ENCODE data around the gene USP28.
A peak's percentile ranks its signal among the peaks of the same experiment; 100 is the strongest.
"Not testable (repeated sequence)": the region's sequence is repeated elsewhere in the genome, so short reads cannot be mapped to it uniquely, and the experiment has no call there.

The USP28 gene

GRCh38 chr11:113829751-113830150, 45.6 kb downstream of the USP28 start:
- no peak for DNase-seq

GRCh38 chr11:113828191-113828590, 47.2 kb downstream of the USP28 start:
- no peak for DNase-seq

GRCh38 chr11:113827477-113827876, 47.9 kb downstream of the USP28 start:
- DNase-seq = no peak

GRCh38 chr11:113818426-113818825, 56.9 kb downstream of the USP28 start:
- DNase-seq = no peak

GRCh38 chr11:113817626-113818025, 57.7 kb downstream of the USP28 start:
- no peak for DNase-seq

GRCh38 chr11:113817162-113817561, 58.2 kb downstream of the USP28 start:
- no peak for DNase-seq

- DNase-seq = no peak
Measured at GRCh38 chr11:113814181-113814580, 61.2 kb downstream of the USP28 start.

GRCh38 chr11:113808931-113809330, 66.4 kb downstream of the USP28 start:
- no peak for DNase-seq

GRCh38 chr11:113806406-113806805, 69.0 kb downstream of the USP28 start:
- no peak for DNase-seq

- no peak for DNase-seq
Measured at GRCh38 chr11:113805640-113806039, 69.7 kb downstream of the USP28 start.

GRCh38 chr11:113802621-113803020, 72.8 kb downstream of the USP28 start:
- DNase-seq = no peak

- no peak for DNase-seq
Measured at GRCh38 chr11:113796663-113797259, 78.6 kb downstream of the USP28 start.

- no peak for DNase-seq
Measured at GRCh38 chr11:113789675-113790320, 85.6 kb downstream of the USP28 start.

- not testable (repeated sequence) for DNase-seq
Measured at GRCh38 chr11:113789016-113789415, 86.4 kb downstream of the USP28 start.

GRCh38 chr11:113782134-113782533, 93.2 kb downstream of the USP28 start:
- no peak for DNase-seq

GRCh38 chr11:113781682-113782081, 93.7 kb downstream of the USP28 start:
- DNase-seq = no peak

- no peak for DNase-seq
Measured at GRCh38 chr11:113779496-113779895, 95.9 kb downstream of the USP28 start, which contains the start of gene CLDN25. Gene CLDN25, plus strand, starts transcription at chr11:113779796. Its CDS starts 0 bp downstream, at chr11:113779796.

- no peak for DNase-seq
Measured at GRCh38 chr11:113778111-113778910, 97.1 kb downstream of the USP28 start.

- DNase-seq = no peak
Measured at GRCh38 chr11:113774174-113774503, 101.2 kb downstream of the USP28 start.

- peak; percentile 93 for DNase-seq
Measured at GRCh38 chr11:113773416-113774173, 101.8 kb downstream of the USP28 start, which contains the start of gene ZW10. Gene ZW10, minus strand, starts transcription at chr11:113773692. Its CDS starts 26 bp downstream, at chr11:113773666.

GRCh38 chr11:113773092-113773415, 102.3 kb downstream of the USP28 start:
- DNase-seq = no peak

- no peak for DNase-seq
Measured at GRCh38 chr11:113771964-113772363, 103.4 kb downstream of the USP28 start.

GRCh38 chr11:113764527-113765219, 110.7 kb downstream of the USP28 start:
- no peak for DNase-seq

Measured in stimulated activated CD4-positive, alpha-beta T cell treated with anti-CD3 and anti-CD28 coated beads, Interleukin-1b, Interleukin-23, amount 100 ng/mL, for 48 hours (primary cell).